Stimulated activated CD8-positive, alpha-beta memory T cell treated with anti-CD3 and anti-CD28 coated beads, Interleukin-4, amount 100 ng/mL, for 4 hours (primary cell): Measurements from ENCODE around the gene GLB1L.
A peak's percentile ranks its signal among the peaks of the same experiment; 100 is the strongest.

ENCODE experiments used
- DNase-seq, 2 donors: peaks; one replicate each; pipeline ENCODE4 v3.0.0-alpha.2; 2020; ENCODE audit warnings: low read depth in 2 of 2, low spot score in 1 of 2

The GLB1L gene

GRCh38 chr2:219225350-219225749, 19.9 kb downstream of the GLB1L start:
- DNase-seq: no peak

- no peak for DNase-seq
Observed at GRCh38 chr2:219223831-219224610, 21.2 kb downstream of the GLB1L start.

- no peak for DNase-seq
Observed at GRCh38 chr2:219221957-219222518, 23.2 kb downstream of the GLB1L start.

- DNase-seq: no peak
Observed at GRCh38 chr2:219220652-219221402, 24.4 kb downstream of the GLB1L start.

- no peak for DNase-seq
Observed at GRCh38 chr2:219219784-219220532, 25.3 kb downstream of the GLB1L start.

- peak; percentile 76 to 78 for DNase-seq
Observed at GRCh38 chr2:219218732-219219701, 26.2 kb downstream of the GLB1L start, which contains the start of gene ABCB6. ABCB6 (minus strand) TSS chr2:219218958; CDS start chr2:219218673, 285 bp downstream.

DNA sequence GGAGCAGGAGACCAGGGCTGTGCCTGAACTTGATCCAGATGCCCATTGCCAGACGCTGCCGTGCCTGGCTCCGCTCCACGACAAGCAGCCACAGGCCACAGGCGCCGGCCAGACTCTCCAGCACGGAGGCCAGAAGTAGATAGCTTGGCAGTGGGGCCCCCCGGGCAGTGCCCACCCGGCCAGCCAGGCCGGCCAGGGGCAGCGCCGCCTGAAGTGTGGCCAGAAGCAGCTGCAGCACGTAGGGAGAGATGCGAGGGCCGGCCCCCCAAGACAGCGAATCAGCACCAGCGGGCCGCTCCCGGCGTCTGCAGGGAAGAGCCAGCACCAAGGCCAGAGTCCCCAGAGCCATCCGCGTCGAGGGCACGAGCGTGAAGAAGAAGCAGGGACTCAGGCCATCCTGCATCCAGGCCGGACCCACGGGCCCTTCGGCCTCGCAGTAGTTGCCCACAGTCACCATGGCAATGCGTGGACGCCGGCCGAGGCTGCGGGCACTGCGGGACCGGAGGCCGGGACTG, 27.0 kb downstream of the GLB1L start:
- DNase-seq: no peak

GRCh38 chr2:219216535-219216915, 28.7 kb downstream of the GLB1L start:
- DNase-seq: no peak

DNA sequence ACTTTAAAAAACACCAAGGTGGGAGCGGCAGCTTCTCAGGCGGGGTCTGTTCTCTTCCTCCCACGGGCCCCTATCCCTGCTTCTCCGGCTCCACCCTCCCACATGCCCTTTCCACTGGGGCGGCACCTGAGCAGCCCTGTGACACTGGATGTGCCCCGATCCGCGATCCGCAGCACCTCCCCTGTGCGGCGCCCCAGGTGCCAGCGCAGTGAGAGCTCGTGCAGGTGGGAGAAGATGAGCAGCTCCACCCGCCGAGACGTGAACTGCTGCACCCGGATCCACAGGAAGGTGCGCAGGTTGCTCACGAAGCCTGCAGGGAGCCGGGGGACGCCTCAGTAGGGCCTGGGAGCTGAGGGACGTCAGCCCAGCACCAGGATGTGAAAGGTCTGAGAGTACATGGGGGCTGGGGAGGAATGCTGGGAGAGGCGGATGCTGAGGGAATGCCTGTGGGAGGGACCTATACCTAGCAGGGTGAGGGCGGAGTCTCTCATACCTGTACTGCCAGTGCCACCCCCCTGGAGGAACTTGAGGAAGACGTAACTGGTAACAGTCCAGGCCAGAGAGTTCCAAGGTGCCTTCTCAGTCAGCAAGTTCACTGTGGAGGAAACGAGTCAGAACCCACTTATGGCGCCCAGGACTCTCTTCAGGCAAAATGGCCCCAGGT, 29.2 kb downstream of the GLB1L start:
- no peak for DNase-seq

- no peak for DNase-seq
Observed at GRCh38 chr2:219214786-219215185, 30.5 kb downstream of the GLB1L start.

GRCh38 chr2:219214141-219214540, 31.1 kb downstream of the GLB1L start:
- DNase-seq: no peak

- DNase-seq: no peak
Observed at GRCh38 chr2:219213486-219214071, 31.7 kb downstream of the GLB1L start.

DNA sequence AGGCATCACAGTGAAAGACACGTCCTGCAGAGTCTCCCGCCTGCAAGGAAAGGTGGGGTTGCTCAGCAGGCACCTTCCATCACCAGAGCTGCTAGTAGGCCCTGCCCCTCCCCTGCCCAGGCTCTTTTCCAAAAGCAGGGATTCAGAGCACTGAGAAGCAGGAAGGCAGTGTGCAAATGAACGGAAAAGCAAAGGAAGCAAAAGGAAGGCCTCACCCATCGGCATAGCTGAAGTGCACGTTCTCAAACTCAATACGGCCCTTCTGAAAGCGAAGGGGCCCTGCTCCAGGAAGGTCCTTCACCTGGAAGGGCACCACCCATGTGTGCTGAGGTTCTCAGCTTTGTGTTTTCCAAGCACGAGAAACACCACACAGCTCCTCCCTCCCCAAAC, 32.2 kb downstream of the GLB1L start:
- DNase-seq: no peak

- no peak for DNase-seq
Observed at GRCh38 chr2:219210886-219211362, 34.3 kb downstream of the GLB1L start.

DNA sequence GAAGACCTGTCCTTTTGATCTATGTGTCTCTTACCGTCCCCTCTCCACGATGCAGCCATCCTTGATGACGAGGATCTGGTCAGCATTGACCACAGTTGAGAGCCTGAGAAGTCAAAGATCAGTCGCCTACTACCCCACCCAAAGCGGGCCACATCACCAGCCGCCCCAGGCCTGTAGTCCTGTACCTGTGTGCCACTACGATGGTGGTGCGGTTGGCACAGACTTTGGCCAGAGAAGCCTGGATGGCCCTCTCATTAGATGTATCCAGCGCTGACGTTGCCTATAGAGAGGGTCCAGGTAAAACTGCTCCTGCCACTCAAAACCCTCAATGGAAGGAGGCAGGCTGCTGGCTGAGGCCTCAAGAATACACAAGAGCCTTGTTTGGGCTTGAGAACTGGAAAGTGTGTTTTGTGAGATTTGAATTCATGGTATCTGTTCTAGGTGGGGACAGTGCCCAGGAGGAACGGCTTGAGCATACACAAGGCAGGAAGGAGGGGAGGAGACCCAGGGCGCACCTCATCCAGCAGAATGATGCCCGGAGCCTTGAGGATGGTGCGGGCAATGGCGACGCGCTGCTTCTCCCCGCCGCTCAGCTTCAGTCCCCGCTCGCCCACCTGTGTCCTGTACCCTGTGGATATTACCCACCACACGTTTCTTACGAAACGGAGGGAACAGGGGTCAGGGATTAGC, 34.9 kb downstream of the GLB1L start:
- DNase-seq: no peak

- no peak for DNase-seq
Observed at GRCh38 chr2:219209236-219210195, 35.7 kb downstream of the GLB1L start.
